Suprapubic skin (tissue), 4 donors: ENCODE data around the gene OFD1. TPM values are rescaled to one million over a fixed set of nuclear protein-coding genes. Genes with fewer than 3 reads are reported as not detected.

ENCODE experiments used
- DNase-seq, 2 donors: peaks; one replicate each; pipeline ENCODE4 v3.0.0-alpha.2; 2019; ENCODE audit warnings: low spot score in 2 of 2
- H3K27ac ChIP-seq: fragments of 200-600 bp; sonication (generic); one replicate; pipeline ENCODE4 v1.5.1; 2019
- H3K27me3 ChIP-seq: fragments of 200-600 bp; sonication (generic); one replicate; pipeline ENCODE4 v1.5.1; 2019
- H3K36me3 ChIP-seq: fragments of 200-600 bp; sonication (generic); one replicate; pipeline ENCODE4 v1.5.1; 2019
- H3K4me1 ChIP-seq: fragments of 200-600 bp; sonication (generic); one replicate; pipeline ENCODE4 v1.5.1; 2019
- H3K4me3 ChIP-seq: fragments of 200-600 bp; sonication (generic); one replicate; pipeline ENCODE4 v1.5.1; 2019; ENCODE audit warnings: mild to moderate bottlenecking
- H3K9me3 ChIP-seq: fragments of 200-600 bp; sonication (generic); one replicate; pipeline ENCODE4 v1.5.1; 2019
- EP300 ChIP-seq: sonication (generic); formaldehyde crosslinking; IDR thresholded peaks from one replicate; pipeline ENCODE4 v1.6.1; 2017; ENCODE audit warnings: antibody characterized with exemption
- POLR2A ChIP-seq, 2 donors: fragments of 450-650 bp; IDR thresholded peaks; one replicate each; pipeline ENCODE4 v1.6.1; 2017; ENCODE audit warnings: antibody characterized with exemption in 2 of 2, mild to moderate bottlenecking in 2 of 2, moderate library complexity in 2 of 2
- POLR2AphosphoS5 ChIP-seq, 3 donors: sonication (generic); formaldehyde crosslinking; IDR thresholded peaks; one replicate each; pipeline ENCODE4 v1.6.1; 2017; ENCODE audit warnings: antibody characterized with exemption in 3 of 3
- WGBS: methylation state at CpG from one replicate; pipeline ENCODE4 v1.1.5; 2018; 5-methylcytosine and 5-hydroxymethylcytosine counted together
- total RNA-seq, 4 donors: library from RNA; depleted of rRNA; stranded (reverse); fragments of >200 nt; gene quantifications; one replicate each; pipeline ENCODE4 v1.1.0, GENCODE V29; 2016
- TF ChIP-seq, protein P1 (sequence below), 2 donors: fragments of 200-600 bp in 1 of 2; fragments of 450-650 bp in 1 of 2; sonication (generic) in 1 of 2; IDR thresholded peaks; one replicate each; pipeline ENCODE4 v1.5.1; 2016 to 2019; ENCODE audit warnings: antibody characterized with exemption in 2 of 2, mild to moderate bottlenecking in 1 of 2, moderate library complexity in 1 of 2

OFD1 gene
- total RNA-seq, 4 donors from 2014 or later = 19.1 to 68.4 (median 32.5) TPM

DNA sequence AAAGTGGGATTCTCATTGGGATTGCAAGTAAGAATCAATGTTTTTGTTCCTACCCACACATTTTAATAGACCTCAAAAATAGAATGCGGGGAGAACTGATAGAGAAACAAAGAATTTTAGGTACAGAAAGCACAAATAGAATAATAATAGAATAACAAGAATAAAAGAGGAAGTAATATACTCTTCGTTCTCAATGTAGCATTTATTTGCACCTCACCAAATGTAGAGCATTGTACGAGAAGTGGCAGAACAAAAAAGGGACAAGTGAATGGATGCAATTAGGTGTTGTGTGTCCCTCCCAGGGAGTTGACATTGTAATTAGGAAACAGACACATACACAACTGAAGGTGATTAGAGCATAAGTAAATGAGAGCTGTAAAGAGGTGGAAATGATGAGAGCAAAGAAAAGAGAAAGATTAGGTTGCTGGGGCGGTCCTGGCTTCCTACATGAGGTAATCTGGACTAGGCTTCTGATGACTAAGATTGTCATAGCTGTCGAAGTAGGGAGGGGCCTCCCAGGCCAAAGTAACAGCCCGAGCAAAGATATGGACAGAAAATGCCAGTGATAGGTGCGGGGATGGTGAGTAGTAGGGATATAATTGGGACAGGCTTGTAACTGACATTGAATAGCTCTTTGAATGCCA is 35.2 kb upstream of the OFD1 start:
- Histone ChIP-seq H3K4me1 (peaks cover 45% of the 10 kb centered on the region), H3K27me3 (no peaks in the 10 kb centered on the region), H3K27ac (peak overlapping the region; percentile 24), H3K36me3 (no peaks in the 10 kb centered on the region), H3K9me3 (no peaks in the 10 kb centered on the region), H3K4me3 (no peak overlapping the region)
- 59% methylated on average over 7 of the region's 7 CpGs for WGBS
- no peak for TF ChIP-seq EP300
- TF ChIP-seq POLR2AphosphoS5 (IDR thresholded peaks at IDR 0.05) = no peak
- no peak for TF ChIP-seq POLR2A (IDR thresholded peaks at IDR 0.05)
- TF ChIP-seq, protein P1, sequence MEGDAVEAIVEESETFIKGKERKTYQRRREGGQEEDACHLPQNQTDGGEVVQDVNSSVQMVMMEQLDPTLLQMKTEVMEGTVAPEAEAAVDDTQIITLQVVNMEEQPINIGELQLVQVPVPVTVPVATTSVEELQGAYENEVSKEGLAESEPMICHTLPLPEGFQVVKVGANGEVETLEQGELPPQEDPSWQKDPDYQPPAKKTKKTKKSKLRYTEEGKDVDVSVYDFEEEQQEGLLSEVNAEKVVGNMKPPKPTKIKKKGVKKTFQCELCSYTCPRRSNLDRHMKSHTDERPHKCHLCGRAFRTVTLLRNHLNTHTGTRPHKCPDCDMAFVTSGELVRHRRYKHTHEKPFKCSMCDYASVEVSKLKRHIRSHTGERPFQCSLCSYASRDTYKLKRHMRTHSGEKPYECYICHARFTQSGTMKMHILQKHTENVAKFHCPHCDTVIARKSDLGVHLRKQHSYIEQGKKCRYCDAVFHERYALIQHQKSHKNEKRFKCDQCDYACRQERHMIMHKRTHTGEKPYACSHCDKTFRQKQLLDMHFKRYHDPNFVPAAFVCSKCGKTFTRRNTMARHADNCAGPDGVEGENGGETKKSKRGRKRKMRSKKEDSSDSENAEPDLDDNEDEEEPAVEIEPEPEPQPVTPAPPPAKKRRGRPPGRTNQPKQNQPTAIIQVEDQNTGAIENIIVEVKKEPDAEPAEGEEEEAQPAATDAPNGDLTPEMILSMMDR (IDR thresholded peaks at IDR 0.05) = no peak
- no peak for DNase-seq

DNA sequence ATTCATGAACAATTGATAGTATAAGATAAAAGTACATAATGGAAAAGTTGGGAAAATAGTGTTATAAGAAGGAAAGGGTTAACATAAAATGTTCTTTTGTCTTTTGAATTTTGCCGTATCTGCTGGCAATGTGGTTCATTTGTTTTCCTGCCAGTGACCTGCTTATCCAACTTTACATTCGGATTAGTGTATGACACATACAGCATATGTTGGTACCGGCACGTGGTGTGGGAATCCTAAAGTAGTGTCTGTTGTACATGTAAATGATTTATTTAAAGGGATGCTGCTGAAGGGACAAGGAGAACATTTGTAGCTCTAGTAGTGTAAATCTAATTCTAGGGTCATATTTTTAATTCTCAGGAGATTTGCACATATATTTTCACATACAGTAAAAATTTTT is 34.2 kb upstream of the OFD1 start:
- H3K36me3 ChIP-seq = no peaks in the 10 kb centered on the region
- no peaks in the 10 kb centered on the region for H3K9me3 ChIP-seq
- 38% methylated on average over 4 of the region's 4 CpGs for WGBS
- H3K27ac ChIP-seq = no peak overlapping the region
- DNase-seq = no peak
- no peak overlapping the region for H3K4me3 ChIP-seq
- H3K27me3 ChIP-seq = no peaks in the 10 kb centered on the region
- H3K4me1 ChIP-seq = peaks cover 36% of the 10 kb centered on the region
- no peak for TF ChIP-seq POLR2AphosphoS5 (IDR thresholded peaks at IDR 0.05)
- TF ChIP-seq EP300 = no peak
- TF ChIP-seq, protein P1 (IDR thresholded peaks at IDR 0.05) = no peak
- TF ChIP-seq POLR2A (IDR thresholded peaks at IDR 0.05) = no peak

DNA sequence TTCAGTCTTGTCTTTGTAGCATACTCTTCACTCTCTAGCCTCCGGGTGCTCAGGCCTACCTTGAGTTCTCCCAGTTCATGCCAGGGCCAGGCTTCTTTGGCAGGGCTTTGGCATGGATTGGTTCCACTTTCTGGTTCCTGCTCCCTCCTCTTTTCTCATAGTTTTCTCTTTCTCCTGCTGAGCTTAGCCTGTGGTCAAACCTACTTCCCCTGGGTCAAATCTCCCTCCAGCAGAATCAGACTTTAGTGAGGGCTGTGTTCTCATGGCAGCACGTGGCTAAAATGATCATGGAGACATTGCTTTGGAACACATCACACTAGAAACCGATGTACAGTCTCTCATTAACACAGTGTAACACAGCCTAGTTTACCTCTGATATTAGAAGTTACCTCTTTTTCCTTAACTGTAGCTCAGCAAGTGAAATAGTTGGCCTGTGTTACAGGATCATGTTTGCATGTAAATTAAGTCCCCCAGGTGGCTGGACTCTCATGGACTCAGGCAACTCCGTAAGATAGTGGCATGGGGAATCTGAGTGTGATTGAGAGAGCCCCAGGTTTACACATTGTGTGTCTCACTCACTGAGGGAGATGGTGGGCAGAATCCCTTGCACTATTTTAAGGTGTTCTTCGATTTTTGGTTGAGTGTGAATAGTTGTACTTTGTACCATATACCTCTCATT is 32.3 kb upstream of the OFD1 start:
- Histone ChIP-seq H3K27ac (no peak overlapping the region), H3K27me3 (no peaks in the 10 kb centered on the region), H3K36me3 (no peaks in the 10 kb centered on the region), H3K9me3 (no peaks in the 10 kb centered on the region), H3K4me3 (no peak overlapping the region), H3K4me1 (peaks cover 36% of the 10 kb centered on the region)
- no peak for DNase-seq
- TF ChIP-seq EP300 = no peak
- no peak for TF ChIP-seq POLR2A (IDR thresholded peaks at IDR 0.05)
- TF ChIP-seq, protein P1 (IDR thresholded peaks at IDR 0.05) = no peak
- no peak for TF ChIP-seq POLR2AphosphoS5 (IDR thresholded peaks at IDR 0.05)
- WGBS = 82% methylated on average over 5 of the region's 5 CpGs

DNA sequence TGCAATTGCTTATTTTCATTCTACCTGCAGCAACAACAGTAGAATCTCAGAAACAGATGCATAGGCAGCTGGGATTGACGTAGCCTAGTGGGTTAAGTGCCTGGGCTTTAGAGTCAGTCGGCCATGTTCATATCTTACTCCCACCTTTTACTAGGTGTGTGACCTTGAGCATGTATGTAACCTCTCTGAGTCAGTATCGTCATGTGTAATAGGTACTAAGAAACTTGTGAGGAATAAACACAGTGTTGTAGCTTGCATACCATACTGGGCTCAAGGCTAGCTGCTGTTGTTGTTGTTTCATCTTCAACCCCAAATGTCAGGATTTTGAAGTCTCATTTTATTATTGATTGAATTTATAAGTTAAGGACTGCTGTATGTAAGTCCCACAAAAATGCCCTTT is 31.4 kb upstream of the OFD1 start:
- Histone ChIP-seq H3K4me3 (no peak overlapping the region), H3K27ac (no peak overlapping the region), H3K9me3 (no peaks in the 10 kb centered on the region), H3K36me3 (no peaks in the 10 kb centered on the region), H3K27me3 (no peaks in the 10 kb centered on the region), H3K4me1 (peaks cover 36% of the 10 kb centered on the region)
- WGBS = 89% methylated on average over 3 of the region's 3 CpGs
- no peak for DNase-seq
- TF ChIP-seq EP300 (no peak), POLR2A (IDR thresholded peaks at IDR 0.05) (no peak), POLR2AphosphoS5 (IDR thresholded peaks at IDR 0.05) (no peak)
- TF ChIP-seq, protein P1 (IDR thresholded peaks at IDR 0.05) = no peak

DNA sequence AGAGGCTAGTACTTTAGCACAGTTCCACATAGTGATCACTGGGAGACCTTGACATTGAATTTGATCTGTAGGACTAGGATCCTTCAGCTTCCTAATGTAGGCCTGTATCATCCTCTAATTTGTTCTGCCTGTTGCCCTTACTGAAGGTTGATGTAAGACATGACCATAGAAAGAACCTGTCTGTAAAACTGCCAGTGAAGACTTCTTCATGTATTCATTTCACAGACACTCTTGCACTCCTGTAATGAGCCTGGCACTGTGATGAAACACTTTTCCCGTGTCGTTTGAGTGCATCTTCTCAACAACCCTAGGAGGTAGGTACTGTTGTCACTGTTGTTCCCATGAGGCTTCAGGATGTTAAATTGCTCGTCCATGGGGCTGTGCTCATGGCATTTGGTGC is 31.0 kb upstream of the OFD1 start:
- no peaks in the 10 kb centered on the region for H3K9me3 ChIP-seq
- H3K4me3 ChIP-seq = no peak overlapping the region
- H3K36me3 ChIP-seq = no peaks in the 10 kb centered on the region
- H3K4me1 ChIP-seq = peaks cover 32% of the 10 kb centered on the region
- no peak overlapping the region for H3K27ac ChIP-seq
- DNase-seq = no peak
- H3K27me3 ChIP-seq = no peaks in the 10 kb centered on the region
- TF ChIP-seq POLR2A (IDR thresholded peaks at IDR 0.05) (no peak), EP300 (no peak)
- TF ChIP-seq, protein P1 (IDR thresholded peaks at IDR 0.05) = no peak
- 69% methylated on average over 3 of the region's 3 CpGs for WGBS
